ENCODE data around the gene PPP4R2. TPM values are rescaled to one million over a fixed set of nuclear protein-coding genes. Genes with fewer than 3 reads are reported as not detected.

The PPP4R2 gene
- total RNA-seq, 1 donor from 2014 or later = 65.7 TPM

- peaks cover 40% of the 10 kb centered on the region for H3K4me1 ChIP-seq
- peaks cover 54% of the 10 kb centered on the region for H3K36me3 ChIP-seq
- no peak overlapping the region for H3K4me3 ChIP-seq
- H3K27ac ChIP-seq = no peak overlapping the region
- DNase-seq (no peak), ATAC-seq (no peak)
- no peaks in the 10 kb centered on the region for H3K9me3 ChIP-seq
- TF ChIP-seq CTCF (IDR thresholded peaks at IDR 0.05) = no peak
- intact Hi-C loops (cut with DNase I) = no loop called here
- no peaks in the 10 kb centered on the region for H3K27me3 ChIP-seq
Measured at GRCh38 chr3:73004316-73004715, 7.7 kb downstream of the PPP4R2 start.

- H3K4me1 ChIP-seq = peaks cover 14% of the 10 kb centered on the region
Measured at GRCh38 chr3:73007992-73008712, 11.5 kb downstream of the PPP4R2 start.

GRCh38 chr3:73009008-73009407, 12.4 kb downstream of the PPP4R2 start:
- Histone ChIP-seq H3K27me3 (no peaks in the 10 kb centered on the region), H3K4me3 (no peak overlapping the region), H3K4me1 (peaks cover 14% of the 10 kb centered on the region), H3K27ac (no peak overlapping the region), H3K36me3 (peaks cover 15% of the 10 kb centered on the region), H3K9me3 (no peaks in the 10 kb centered on the region)
- TF ChIP-seq CTCF (IDR thresholded peaks at IDR 0.05) = no peak
- DNase-seq = no peak
- ATAC-seq = no peak
- intact Hi-C loops (cut with DNase I) = no loop called here

More at GRCh38 chr3:73007992-73008712, 11.5 kb downstream of the PPP4R2 start:
- Histone ChIP-seq H3K4me3 (no peak overlapping the region), H3K27me3 (no peaks in the 10 kb centered on the region), H3K27ac (no peak overlapping the region), H3K36me3 (peaks cover 21% of the 10 kb centered on the region), H3K9me3 (no peaks in the 10 kb centered on the region)
- no peak for DNase-seq
- no peak for TF ChIP-seq CTCF (IDR thresholded peaks at IDR 0.05)
- intact Hi-C loops (cut with DNase I) = no loop called here
- ATAC-seq = no peak

- Histone ChIP-seq H3K27ac (no peak overlapping the region), H3K36me3 (peaks cover 15% of the 10 kb centered on the region), H3K4me3 (no peak overlapping the region), H3K9me3 (no peaks in the 10 kb centered on the region), H3K4me1 (peaks cover 14% of the 10 kb centered on the region), H3K27me3 (no peaks in the 10 kb centered on the region)
- no peak for ATAC-seq
- DNase-seq = no peak
- no peak for TF ChIP-seq CTCF (IDR thresholded peaks at IDR 0.05)
- intact Hi-C loops (cut with DNase I) = no loop called here
Measured at GRCh38 chr3:73009750-73010149, 13.1 kb downstream of the PPP4R2 start.

- ATAC-seq (no peak), DNase-seq (no peak)
- Histone ChIP-seq H3K4me1 (peaks cover 14% of the 10 kb centered on the region), H3K27me3 (no peaks in the 10 kb centered on the region), H3K9me3 (no peaks in the 10 kb centered on the region), H3K27ac (no peak overlapping the region), H3K4me3 (no peak overlapping the region), H3K36me3 (peaks cover 13% of the 10 kb centered on the region)
- no peak for TF ChIP-seq CTCF (IDR thresholded peaks at IDR 0.05)
- intact Hi-C loops (cut with DNase I) = no loop called here
Measured at GRCh38 chr3:73010158-73010557, 13.5 kb downstream of the PPP4R2 start.

All from upper lobe of right lung (tissue), 1 donor.